Endothelial cell of umbilical vein (primary cell): ENCODE measurements around the gene PRDM1. TPM values are rescaled to one million over a fixed set of nuclear protein-coding genes. Genes with fewer than 3 reads are reported as not detected.

Experiments used
- BruUV-seq: library from RNA; stranded (reverse); fragments of 400-500 nt; replicated peaks from 2 replicates; lab custom pipeline; 2021; lab: Mats Ljungman, UMichigan
- CTCF ChIA-PET: fragments of 300-600, 350-600 bp; sonication (Branson Sonifier 250); formaldehyde crosslinking; loops from one replicate; lab custom pipeline; 2021; ENCODE audit warnings: antibody characterized with exemption, inconsistent platforms; lab: Charles Lee
- POLR2A ChIA-PET: fragments of 300-600, 350-600 bp; sonication (Branson Sonifier 250); formaldehyde crosslinking; loops from one replicate; lab custom pipeline; 2021; ENCODE audit warnings: antibody characterized with exemption, inconsistent platforms; lab: Charles Lee
- DNase-seq: peaks from one replicate; pipeline ENCODE4 v3.0.0-alpha.2; 2011; ENCODE audit warnings: low read depth, low spot score
- FAIRE-seq: peaks from 2 replicates; lab custom pipeline; 2011; peaks lifted over from hg19 to GRCh38; lab: Jason Lieb, UNC
- H2AFZ ChIP-seq: 2 replicates; pipeline ENCODE4 v1.6.0; 2012; ENCODE audit warnings: low read depth, low read length, control low read depth, inconsistent platforms
- H3K27ac ChIP-seq: 2 replicates; pipeline ENCODE4 v1.5.1; 2011; ENCODE audit warnings: low read depth, mild to moderate bottlenecking, control low read depth, low read length, moderate library complexity; ENCODE audit not compliant: insufficient read depth
- H3K27me3 ChIP-seq, 2 experiments: 2 replicates each; pipeline versions ENCODE4 v1.6.0 to v1.6.1; 2011; ENCODE audit warnings: low read length in 2 of 2, mixed read lengths in 1 of 2; ENCODE audit not compliant: control insufficient read depth in 2 of 2, insufficient read depth in 2 of 2
- H3K36me3 ChIP-seq, 2 experiments: 2 replicates in 1 of 2; 3 replicates in 1 of 2; pipeline ENCODE4 v1.5.1; 2011; ENCODE audit warnings: low read length in 2 of 2, mild to moderate bottlenecking in 1 of 2, moderate library complexity in 1 of 2; ENCODE audit not compliant: control insufficient read depth in 2 of 2, insufficient read depth in 2 of 2; ENCODE audit errors: extremely low read depth in 1 of 2
- H3K4me1 ChIP-seq: 3 replicates; pipeline ENCODE4 v1.5.1; 2011; ENCODE audit warnings: mild to moderate bottlenecking, low read length; ENCODE audit not compliant: control insufficient read depth, insufficient read depth; ENCODE audit errors: extremely low read depth
- H3K4me2 ChIP-seq: 2 replicates; pipeline ENCODE4 v1.6.1; 2011; ENCODE audit warnings: low read length, control low read depth, mixed read lengths; ENCODE audit not compliant: insufficient read depth
- H3K4me3 ChIP-seq, 3 experiments: fragments of 200-600 bp in 1 of 3; sonication (generic), shearing (Covaris generic) in 1 of 3; replicated peaks in 1 of 3; 2 replicates each; pipeline ENCODE4 v1.5.1; 2011 to 2016; ENCODE audit warnings: control low read depth in 3 of 3, low read length in 3 of 3, mild to moderate bottlenecking in 2 of 3, inconsistent platforms in 1 of 3, low read depth in 1 of 3, moderate library complexity in 1 of 3; ENCODE audit not compliant: insufficient read depth in 1 of 3
- H3K79me2 ChIP-seq: 2 replicates; pipeline ENCODE4 v1.6.0; 2012; ENCODE audit warnings: low read length, inconsistent platforms; ENCODE audit not compliant: control insufficient read depth, insufficient read depth
- H3K9ac ChIP-seq: replicated peaks from 2 replicates; pipeline ENCODE3; 2011; ENCODE audit warnings: low read length, control low read depth; ENCODE audit not compliant: insufficient read depth; ENCODE audit errors: extremely low read depth
- H3K9me1 ChIP-seq: replicated peaks from 3 replicates; pipeline ENCODE4 v1.6.0; 2011; ENCODE audit warnings: mild to moderate bottlenecking, low read length; ENCODE audit not compliant: control insufficient read depth, insufficient read depth; ENCODE audit errors: extremely low read depth
- H3K9me3 ChIP-seq: replicated peaks from 2 replicates; pipeline ENCODE4 v1.5.1; 2012; ENCODE audit warnings: low read length, inconsistent platforms; ENCODE audit not compliant: control insufficient read depth, insufficient read depth
- H4K20me1 ChIP-seq: replicated peaks from 2 replicates; pipeline ENCODE3; 2011; ENCODE audit warnings: mild to moderate bottlenecking, low read length; ENCODE audit not compliant: control insufficient read depth, insufficient read depth; ENCODE audit errors: extremely low read depth
- CTCF ChIP-seq, 2 donors: IDR thresholded peaks; 1 replicate in 1 of 2; 2 replicates in 1 of 2; pipeline ENCODE4 v1.5.1; 2011; ENCODE audit warnings: low read length in 2 of 2, mild to moderate bottlenecking in 2 of 2, moderate library complexity in 2 of 2, control low read depth in 1 of 2, inconsistent platforms in 1 of 2, low read depth in 1 of 2; ENCODE audit not compliant: insufficient read depth in 1 of 2; ENCODE audit errors: extremely low read depth in 1 of 2
- EZH2 ChIP-seq: IDR thresholded peaks from 2 replicates; pipeline ENCODE4 v1.6.1; 2012; ENCODE audit warnings: borderline replicate concordance, low read depth, mild to moderate bottlenecking, moderate library complexity, low read length, inconsistent platforms; ENCODE audit not compliant: severe bottlenecking
- GATA2 ChIP-seq: IDR thresholded peaks from 2 replicates; pipeline ENCODE4 v1.7.0; 2011; ENCODE audit warnings: low read depth, mild to moderate bottlenecking, moderate library complexity, mixed read lengths, low read length; ENCODE audit not compliant: insufficient read length, insufficient read depth
- MAX ChIP-seq: IDR thresholded peaks from 2 replicates; pipeline ENCODE4 v1.6.1; 2011; ENCODE audit not compliant: insufficient read depth, insufficient read length
- MYC ChIP-seq: IDR thresholded peaks from one replicate; pipeline ENCODE4 v1.6.1; 2011; ENCODE audit warnings: mild to moderate bottlenecking, low read depth, low read length
- POLR2A ChIP-seq: IDR thresholded peaks from 2 replicates; pipeline ENCODE4 v1.6.1; 2012; ENCODE audit warnings: low read depth, mild to moderate bottlenecking, control low read depth, low read length
- POLR2AphosphoS5 ChIP-seq: IDR thresholded peaks from 2 replicates; pipeline ENCODE4 v1.6.1; 2012; ENCODE audit warnings: low read depth, mild to moderate bottlenecking, control low read depth, low read length, moderate library complexity; ENCODE audit not compliant: insufficient read depth
- dilution Hi-C: fragments of 300-500 bp; cut with MboI; formaldehyde crosslinking; loops from one replicate; pipeline ENCODE4 v1.15.0; 2019; ENCODE audit warnings: low sequenced_read_pairs; ENCODE audit not compliant: extremely low pct_ligation_motif_present
- intact Hi-C: fragments of 100-400 bp; cut with micrococcal nuclease; formaldehyde crosslinking; loops from one replicate; pipeline ENCODE4 v1.10.0; 2022
- polyA plus RNA-seq, 4 experiments: library from polyadenylated mRNA; depleted of rRNA in 3 of 4; stranded (reverse) in 3 of 4; unstranded in 1 of 4; fragments of >200 nt; gene quantifications; 2 replicates each; pipeline versions ENCODE4 v1.2.1 to v1.2.3, GENCODE V29; 2011 to 2012; ENCODE audit warnings: missing spikeins in 1 of 4
- total RNA-seq: library from RNA; stranded (reverse); gene quantifications from 2 replicates; pipeline ENCODE4 v1.2.3, GENCODE V29; 2021

The PRDM1 gene
- total and polyA plus RNA-seq, 2 donors (not counting 3 experiments of a cell fraction or from before 2014, with no cell fraction given): 0.36 to 2.7 TPM

GRCh38 chr6:106064142-106064541 is 22.0 kb upstream of the PRDM1 start:
- ChIA-PET POLR2A (no interaction called here), CTCF (no interaction called here)
- Histone ChIP-seq H3K9me1 (no peaks in the 10 kb centered on the region), H2AFZ (no peak overlapping the region), H3K4me3 (no peak overlapping the region), H3K36me3 (no peaks in the 10 kb centered on the region), H4K20me1 (no peaks in the 10 kb centered on the region), H3K9me3 (no peaks in the 10 kb centered on the region), H3K4me1 (no peaks in the 10 kb centered on the region), H3K27ac (no peak overlapping the region), H3K9ac (no peak overlapping the region), H3K27me3 (peaks cover 2 to 6% of the 10 kb centered on the region in 2 experiments), H3K4me2 (no peak overlapping the region), H3K79me2 (no peaks in the 10 kb centered on the region)
- BruUV-seq: no TSS peak
- intact Hi-C loops (no loop called here), dilution Hi-C loops (no loop called here)
- DNase-seq (no peak), FAIRE-seq (no peak)
- no peak for TF ChIP-seq POLR2AphosphoS5
- no peak for TF ChIP-seq CTCF (IDR thresholded peaks at IDR 0.05; ENCODE audit: extremely low read depth in 1 of 2, insufficient read depth in 1 of 2, low read depth in 1 of 2, low read length in 2 of 2)
- TF ChIP-seq POLR2A: no peak
- TF ChIP-seq MAX: no peak
- no peak for TF ChIP-seq EZH2
- no peak for TF ChIP-seq GATA2
- TF ChIP-seq MYC: no peak
